Gastroesophageal sphincter (tissue), 3 donors: Measurements from ENCODE around the gene TCIRG1.
"Not testable (repeated sequence)": the region's sequence is repeated elsewhere in the genome, so short reads cannot be mapped to it uniquely, and the experiment has no call there.

ENCODE experiments used
- CTCF ChIP-seq, 4 experiments: fragments of 200-600 bp in 2 of 4; fragments of 450-650 bp in 2 of 4; sonication (generic) in 1 of 4; IDR thresholded peaks; one replicate each; pipeline ENCODE4 v1.5.1; 2017 to 2019; ENCODE audit warnings: antibody characterized with exemption in 4 of 4, mild to moderate bottlenecking in 2 of 4, moderate library complexity in 2 of 4
- POLR2A ChIP-seq, 2 donors: fragments of 450-650 bp; IDR thresholded peaks; one replicate each; pipeline ENCODE4 v1.6.1; 2017; ENCODE audit warnings: antibody characterized with exemption in 2 of 2, mild to moderate bottlenecking in 2 of 2, moderate library complexity in 1 of 2

- not testable (repeated sequence) for TF ChIP-seq POLR2A, CTCF (IDR thresholded peaks at IDR 0.05)
These were observed 43.7 kb upstream of the TCIRG1 start for GRCh38 chr11:67995129-67995528.
